Testis (tissue), 2 donors: ENCODE results near the gene ACP1.

Source experiments
- POLR2A ChIP-seq: fragments of 450-650 bp; IDR thresholded peaks from one replicate; pipeline ENCODE4 v1.6.1; 2017; ENCODE audit warnings: antibody characterized with exemption, mild to moderate bottlenecking, moderate library complexity
- TF ChIP-seq, protein P1 (sequence below), 3 experiments: fragments of 450-650 bp in 2 of 3; fragments of 200-600 bp in 1 of 3; sonication (generic) in 1 of 3; IDR thresholded peaks; one replicate each; pipeline ENCODE4 v1.5.1; 2016 to 2019; ENCODE audit warnings: antibody characterized with exemption in 3 of 3, mild to moderate bottlenecking in 2 of 3, moderate library complexity in 1 of 3

DNA sequence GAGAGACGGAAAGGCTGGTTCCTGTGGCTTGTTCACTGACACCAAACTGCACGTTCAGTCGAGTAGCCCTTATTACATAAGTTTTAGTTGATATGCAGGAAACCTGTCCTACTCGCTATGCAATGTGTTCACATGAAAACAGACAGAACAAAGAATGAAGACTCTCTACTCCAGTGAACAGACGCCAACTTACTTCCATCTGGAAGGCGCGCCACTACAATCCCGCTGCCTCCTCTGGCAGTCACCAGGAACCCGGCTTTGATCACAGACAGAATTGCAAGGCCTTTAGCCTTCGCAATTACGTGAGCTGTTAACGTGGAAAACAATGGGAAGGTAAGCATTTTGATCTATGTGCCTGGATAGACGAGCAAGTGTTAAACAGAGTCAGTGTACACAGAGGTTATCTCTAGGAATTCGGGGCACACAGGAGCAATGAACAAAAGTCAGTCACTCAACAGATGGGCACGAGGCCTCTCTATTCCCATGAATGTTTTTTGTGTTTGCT is 15.2 kb upstream of the ACP1 start:
- TF ChIP-seq, protein P1, sequence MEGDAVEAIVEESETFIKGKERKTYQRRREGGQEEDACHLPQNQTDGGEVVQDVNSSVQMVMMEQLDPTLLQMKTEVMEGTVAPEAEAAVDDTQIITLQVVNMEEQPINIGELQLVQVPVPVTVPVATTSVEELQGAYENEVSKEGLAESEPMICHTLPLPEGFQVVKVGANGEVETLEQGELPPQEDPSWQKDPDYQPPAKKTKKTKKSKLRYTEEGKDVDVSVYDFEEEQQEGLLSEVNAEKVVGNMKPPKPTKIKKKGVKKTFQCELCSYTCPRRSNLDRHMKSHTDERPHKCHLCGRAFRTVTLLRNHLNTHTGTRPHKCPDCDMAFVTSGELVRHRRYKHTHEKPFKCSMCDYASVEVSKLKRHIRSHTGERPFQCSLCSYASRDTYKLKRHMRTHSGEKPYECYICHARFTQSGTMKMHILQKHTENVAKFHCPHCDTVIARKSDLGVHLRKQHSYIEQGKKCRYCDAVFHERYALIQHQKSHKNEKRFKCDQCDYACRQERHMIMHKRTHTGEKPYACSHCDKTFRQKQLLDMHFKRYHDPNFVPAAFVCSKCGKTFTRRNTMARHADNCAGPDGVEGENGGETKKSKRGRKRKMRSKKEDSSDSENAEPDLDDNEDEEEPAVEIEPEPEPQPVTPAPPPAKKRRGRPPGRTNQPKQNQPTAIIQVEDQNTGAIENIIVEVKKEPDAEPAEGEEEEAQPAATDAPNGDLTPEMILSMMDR (IDR thresholded peaks at IDR 0.05): no peak
- no peak for TF ChIP-seq POLR2A
